ENCODE measurements around the gene TMEM158.

The TMEM158 gene

DNA sequence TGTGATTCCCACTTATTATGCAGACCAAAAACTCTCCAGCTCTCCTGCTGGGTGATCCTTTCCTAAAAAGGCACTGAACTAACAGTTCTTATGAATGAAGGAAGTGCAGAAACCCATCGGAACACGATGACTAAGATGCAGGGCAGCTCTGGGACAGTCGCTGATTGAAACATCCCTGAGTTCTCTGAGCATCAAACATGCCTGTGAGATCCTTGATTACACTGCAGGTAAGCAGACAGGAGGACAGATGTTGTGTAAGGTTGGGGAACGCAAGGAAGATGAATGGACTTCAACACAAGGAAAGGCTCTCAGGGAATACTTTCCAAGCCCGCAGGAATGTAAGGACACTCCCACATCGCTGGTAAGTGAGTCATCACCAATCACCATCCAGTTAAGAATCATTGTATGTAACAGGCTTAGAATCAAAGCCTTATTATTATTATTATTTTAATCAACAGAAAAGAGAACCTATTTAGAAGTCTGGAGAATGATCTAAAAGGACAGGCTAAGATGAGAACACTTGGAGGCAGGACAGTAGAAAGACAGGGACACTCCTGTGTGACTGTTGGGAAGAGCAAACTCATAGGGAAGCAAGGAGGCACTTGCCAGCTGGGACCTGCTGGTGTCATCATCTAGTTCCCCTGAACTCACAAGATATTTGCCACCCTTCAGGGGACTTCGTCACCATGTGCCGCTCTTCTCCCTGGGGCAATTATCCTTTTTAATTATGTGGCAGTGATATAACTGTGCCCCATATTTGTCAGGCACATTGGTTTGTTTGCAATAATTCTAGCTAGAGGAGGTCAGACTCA lies 26.0 kb downstream of the TMEM158 start:
- DNase-seq (ENCODE audit: low read depth) = peak; percentile 76

DNA sequence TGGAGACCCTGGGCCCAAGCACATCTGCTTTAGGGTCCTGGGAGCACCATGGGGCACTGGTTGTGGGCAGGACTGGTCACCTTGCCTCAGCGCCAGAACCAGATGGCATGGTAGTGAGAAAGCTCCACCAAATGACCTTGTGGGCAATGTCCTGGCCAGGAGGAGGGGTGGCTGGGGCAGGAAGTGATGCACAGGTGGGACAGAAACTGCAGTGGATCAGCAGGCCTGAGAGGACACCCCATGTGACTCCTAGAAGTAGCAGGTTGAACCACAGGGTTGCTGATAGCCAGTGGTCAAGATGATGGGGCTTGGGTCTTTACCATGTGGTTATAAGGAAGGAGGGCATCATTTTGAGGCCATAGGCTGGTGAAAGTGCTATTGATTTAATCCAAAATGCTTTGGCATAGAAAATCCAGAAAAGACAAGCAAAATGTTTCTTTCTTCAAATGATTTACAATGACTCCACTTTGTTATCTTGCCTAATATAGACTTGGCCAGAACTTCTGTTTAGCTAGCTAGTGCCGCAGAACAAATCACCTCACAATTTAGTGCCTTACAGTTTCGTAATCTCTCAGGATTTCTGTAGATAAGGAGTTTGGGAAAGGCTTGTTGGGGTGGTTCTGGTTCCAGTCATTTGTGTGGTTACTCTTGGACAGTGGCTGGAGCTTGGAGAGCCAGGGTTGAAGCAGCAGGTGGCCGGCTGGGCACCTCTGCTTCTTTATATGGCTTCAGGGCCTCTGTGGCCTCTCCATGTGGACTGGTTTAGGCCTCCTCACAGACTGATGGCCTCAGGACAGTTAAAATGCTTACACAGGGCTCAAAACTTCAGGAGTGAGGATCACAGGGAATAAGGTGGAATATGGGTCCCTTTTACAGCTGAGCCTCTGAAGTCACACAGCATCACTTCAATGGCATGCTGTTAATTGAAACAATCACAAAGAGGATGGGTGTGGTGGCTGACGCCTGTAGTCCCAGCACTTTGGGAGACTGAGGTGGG lies 27.5 kb downstream of the TMEM158 start:
- no peak for DNase-seq (ENCODE audit: low read depth)

DNA sequence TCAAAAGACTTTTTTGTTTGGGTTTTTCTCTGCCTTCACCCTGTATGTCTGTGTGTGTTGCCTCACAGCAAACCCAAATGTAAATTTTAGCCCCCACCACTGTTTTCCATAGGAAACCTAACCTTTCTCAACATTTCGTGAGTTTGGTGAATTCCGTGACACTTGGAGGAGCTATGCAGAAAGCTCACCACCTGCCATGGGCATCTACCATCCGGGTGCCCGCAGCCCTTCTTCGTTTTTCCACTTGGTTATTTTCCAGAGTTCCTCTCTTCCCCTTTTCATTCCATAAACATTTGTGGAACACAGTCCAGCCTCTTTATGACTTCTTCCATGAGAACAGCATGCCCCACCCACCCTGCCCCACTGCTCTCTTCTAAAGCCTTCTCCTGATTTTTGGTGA lies 31.3 kb downstream of the TMEM158 start:
- no peak for DNase-seq (ENCODE audit: low read depth)

DNA sequence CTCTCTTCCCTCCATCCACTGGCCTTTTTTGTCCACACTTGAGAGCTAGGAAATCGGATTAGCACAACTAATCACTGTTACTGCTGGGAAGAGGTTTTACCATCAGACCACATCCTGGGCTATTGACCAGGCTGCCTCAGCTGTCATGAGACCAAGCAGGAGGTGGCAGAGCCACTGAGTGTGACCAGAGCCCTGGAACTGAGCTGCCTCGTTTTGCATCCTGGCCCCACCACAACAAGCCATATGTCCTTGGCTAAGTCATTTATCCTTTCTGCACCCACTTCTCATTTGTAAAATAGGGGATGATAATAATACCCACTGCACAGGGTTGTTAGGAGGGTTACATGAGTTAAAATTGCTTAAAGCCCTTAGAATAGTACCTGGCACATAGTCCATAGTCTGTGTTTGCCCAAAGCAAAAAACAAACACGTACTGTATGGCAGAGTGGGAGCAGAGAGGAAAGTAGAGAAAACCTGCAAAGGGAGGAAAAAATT lies 34.1 kb downstream of the TMEM158 start:
- DNase-seq (ENCODE audit: low read depth) = no peak

DNA sequence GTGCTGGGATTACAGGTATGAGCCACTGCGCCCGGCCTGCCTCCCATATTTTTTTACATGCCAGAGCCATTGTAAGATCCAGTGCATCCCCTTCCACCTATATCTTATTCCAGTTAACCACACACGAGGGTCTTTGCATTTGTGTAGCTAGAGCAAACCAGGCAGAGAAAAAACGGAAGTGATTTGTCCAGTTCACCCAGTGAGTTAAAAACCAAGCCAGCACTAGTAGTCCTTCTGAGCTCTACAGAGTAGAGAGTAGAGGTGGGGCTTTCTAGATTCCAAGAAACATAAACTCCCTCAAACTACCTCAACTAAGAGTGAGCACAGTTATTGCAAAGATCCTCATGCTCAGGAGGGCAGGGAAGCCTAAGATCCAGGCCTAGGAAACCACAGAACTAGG lies 34.7 kb downstream of the TMEM158 start:
- no peak for DNase-seq (ENCODE audit: low read depth)

DNA sequence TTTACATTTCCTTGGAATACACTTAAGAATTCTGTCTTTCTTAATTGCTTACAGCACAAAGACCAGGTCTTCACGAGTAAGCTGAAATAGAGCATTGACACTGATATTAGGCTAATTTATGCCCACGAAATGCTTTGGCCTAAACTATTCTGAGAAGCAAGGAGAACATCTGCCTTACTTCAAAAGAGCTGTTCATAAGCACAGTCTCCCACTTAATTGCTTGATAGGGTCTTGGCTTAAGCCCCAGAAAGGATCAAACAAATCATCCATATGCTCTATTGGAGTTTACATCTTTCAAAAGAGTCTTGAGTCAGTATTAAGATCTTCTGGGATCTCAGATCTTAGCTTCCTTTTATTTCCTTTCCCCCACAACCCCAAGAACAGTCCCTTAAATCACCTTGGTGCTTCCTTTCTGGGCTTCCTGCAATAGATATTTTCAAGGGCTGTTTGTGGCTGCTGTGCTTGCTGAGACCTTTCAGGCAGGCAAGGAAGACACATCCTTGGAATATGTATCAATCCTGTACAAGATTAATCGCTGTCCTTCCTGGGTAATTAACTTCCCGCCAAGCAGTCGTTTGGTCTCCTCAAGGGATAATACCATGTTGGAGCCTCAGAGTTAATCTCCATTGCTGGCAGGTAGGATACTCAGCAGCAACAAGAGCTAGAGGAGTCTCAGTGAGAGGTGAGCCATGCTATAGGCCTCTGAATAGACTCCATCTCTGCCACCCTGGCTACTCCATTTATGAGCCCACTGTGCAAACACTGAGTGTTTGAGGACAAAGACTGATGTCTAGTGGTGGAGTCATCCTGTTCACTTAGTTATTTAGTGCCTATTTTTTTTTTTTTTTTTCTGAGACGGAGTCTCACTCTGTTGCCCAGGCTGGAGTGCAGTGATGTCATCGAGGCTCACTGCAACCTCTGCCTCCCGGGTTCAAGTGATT lies 37.1 kb downstream of the TMEM158 start:
- no peak for DNase-seq (ENCODE audit: low read depth)

DNA sequence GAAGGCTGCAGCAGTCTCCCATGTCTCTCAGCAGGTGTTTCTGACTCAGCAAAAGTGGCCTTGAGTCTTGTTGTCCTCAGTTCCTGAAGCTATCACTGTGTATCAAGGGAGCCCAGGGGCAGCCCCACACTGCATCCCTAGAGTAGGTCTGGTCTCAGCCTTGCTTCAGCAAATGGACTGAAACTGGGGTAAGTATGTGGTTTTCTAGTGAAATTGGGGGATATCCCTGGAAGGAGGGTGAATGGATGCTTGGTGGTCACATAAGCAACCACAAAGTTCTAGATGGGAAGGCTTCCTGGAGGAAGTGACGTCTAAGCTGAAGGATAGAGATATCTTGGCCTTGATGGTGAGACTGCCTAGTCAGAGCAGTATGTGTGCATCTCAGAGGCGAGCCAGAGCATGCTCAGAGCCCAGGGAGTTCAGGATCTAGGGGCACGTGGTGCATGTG lies 38.4 kb downstream of the TMEM158 start:
- no peak for DNase-seq (ENCODE audit: low read depth)

DNA sequence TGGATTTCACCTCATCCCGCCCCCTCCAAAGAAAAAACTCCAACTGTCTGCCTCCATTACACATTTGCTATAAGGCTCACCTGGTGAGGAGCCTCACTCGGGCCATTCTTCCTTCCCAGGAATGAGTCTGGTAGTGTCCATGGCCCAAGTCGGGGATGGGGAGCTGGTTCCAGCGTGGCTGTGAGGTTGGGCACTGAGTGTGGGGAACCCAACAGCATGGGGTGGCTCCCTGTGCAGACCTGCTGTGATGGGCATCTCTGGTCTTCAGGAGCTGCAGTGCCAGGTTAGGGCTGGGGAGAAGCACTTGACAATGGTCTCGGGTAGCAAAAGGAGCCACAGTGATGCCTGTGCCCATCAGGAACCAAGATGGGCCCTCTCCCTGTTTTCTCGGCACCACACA lies 39.2 kb downstream of the TMEM158 start:
- no peak for DNase-seq (ENCODE audit: low read depth)

DNA sequence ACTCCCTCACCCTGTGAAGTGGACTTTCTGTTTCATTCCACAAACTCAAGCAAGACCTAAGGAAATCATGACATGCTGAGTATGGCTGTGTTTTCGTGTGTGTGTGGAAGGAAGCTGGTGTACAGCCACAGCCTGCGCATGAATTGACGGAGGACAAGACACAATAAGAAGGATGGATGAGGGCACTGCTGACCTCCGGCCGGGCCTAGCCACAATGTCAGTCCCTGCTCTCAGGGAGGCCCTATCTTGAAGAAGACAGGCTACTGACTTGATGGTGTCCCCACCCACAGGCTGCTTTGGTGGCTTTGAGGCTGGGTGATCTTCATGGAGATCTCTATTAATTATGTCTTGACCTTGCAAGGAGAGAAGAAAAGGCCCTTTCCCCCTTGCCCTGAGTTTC lies 40.6 kb downstream of the TMEM158 start:
- no peak for DNase-seq (ENCODE audit: low read depth)

DNA sequence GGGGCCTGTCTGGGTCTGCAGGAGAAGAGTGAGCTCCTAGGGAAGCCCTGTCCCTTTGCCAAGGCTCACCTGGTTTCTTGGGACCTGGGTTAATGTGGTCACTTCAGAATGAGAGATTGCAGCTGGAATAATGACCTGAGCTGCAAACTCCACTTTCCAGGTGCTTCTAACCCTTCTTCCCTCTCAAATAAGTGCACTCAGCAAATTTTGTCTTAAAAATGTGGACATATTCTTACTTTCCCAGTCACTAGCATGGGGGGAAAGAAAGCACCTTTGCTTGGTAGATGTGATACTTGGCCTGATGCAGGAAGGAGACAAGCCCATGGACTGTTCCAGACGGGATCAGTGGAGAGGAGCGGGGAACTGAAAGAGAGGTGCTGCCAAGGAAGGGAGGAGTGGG lies 41.0 kb downstream of the TMEM158 start:
- no peak for DNase-seq (ENCODE audit: low read depth)

DNA sequence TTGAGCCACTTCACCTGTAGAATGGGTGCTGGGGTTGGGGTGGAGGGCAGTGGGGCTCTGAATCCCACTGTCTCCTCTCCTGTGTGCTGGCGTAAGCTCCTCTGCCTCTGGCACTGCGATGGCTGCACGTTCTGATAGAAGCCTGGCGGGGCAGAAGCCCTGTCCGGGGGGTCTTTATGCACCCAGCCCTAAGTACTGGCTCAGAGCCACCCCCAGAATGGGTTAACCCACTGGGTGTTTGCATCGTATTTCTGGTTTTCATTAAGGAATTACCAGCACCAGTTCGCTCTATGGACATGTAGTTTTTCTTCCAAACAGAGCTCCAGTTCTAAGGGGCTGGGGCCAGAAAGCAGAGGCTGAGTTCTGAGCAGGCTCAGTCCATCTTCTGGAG lies 42.2 kb downstream of the TMEM158 start:
- DNase-seq (ENCODE audit: low read depth) = no peak

DNA sequence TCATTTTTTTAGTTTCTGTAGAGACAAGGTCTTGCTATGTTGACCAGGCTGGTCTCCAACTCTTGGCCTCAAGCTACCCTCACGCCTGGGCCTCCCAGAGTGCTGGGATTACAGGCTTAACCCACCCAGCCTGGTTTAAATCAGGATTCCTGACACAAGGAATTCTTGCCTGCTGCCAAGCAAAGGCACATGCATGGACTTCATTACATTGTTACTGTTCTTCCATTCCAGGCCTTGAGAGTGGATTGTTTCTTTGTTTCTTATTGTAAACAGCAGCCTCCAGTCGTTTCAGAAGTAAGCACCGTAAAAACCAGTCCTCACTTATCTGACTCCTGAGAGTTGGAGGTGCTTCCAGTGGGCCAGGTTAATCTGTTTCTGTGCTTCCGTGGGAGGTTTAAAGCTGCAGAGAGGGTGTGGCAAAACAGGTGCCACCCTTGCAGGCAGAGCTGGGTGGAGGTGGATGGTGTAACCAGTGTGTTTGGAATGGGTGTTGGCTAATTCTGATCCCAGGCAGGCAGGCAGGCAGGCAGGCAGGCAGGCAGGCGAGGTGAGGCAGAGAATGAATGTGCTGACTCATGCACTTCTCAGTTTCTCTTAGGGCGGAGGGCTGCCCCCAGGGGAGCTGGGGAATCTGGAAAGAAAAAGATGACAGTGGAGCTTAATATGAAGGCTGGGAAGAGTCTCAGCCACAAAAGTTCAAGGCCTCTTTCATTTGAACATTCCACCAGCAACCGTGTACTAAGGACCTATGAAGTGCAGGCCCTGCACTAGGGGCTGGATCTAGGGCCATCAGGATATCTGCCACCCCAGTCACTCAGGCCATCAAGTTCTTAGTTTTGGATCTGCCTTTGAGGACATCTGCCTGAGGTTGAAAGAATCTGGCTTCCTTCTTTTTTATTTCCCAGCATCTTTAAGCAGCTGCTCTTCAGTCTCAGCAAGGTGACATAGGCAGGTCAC lies 42.9 kb downstream of the TMEM158 start:
- DNase-seq (ENCODE audit: low read depth) = no peak

DNA sequence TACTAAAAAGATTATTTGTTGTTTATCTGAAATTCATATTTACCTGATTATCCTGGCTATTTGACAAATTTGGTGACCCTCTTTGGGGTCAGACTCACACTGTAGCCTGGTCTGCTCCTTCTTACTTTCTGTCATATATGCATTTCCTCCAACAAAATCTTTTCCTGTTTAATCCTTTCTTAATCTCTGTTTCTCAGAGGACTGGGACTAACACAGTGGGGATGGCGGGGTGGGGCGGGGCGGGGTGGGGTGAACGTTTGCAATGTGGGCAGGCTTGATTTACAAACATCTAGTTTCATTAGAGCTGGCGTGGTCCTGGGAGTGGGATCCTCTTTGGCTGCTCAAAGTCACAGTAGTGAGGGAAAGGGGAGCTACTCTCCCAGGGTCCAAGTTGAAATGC lies 44.6 kb downstream of the TMEM158 start:
- DNase-seq (ENCODE audit: low read depth) = no peak

DNA sequence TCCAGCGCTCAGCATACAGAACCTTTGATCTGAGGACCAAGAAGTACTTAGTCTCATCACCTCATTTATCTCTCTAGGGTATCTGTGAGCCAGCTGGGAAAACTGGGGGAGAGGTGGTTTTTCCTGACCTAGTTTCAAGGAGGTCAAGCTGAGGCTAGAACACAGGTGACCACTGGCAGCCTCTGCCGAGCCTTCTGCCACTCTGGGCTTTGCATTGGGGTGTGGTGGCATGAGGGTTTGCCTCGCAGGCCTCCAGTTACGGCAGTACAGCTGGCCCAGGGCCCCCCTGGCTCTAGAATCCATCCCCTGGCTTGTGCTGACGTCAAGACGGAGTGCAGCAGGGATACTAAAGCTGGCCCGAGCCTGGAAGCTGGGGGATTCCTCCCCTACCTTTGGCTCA lies 45.2 kb downstream of the TMEM158 start:
- DNase-seq (ENCODE audit: low read depth) = no peak

DNA sequence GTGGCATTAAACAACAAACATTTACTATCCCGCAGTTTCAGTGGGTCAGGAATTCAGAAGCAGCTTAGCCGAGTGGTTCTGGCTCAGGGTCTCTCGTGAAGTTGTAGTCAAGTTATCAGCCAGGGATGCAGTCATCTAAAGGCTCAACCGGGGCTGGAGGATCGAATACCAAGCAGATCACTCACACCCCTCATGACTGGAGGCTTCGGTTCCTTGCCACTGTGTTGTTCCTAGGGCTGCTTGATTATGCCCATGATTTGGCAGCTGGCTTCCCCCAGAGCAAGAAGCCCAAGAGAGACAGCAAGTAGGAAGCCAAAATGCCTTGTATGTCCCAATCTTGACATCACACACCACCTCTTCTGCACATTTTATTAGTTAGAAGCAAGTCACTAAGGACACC lies 46.0 kb downstream of the TMEM158 start:
- DNase-seq (ENCODE audit: low read depth) = peak; percentile 63

DNA sequence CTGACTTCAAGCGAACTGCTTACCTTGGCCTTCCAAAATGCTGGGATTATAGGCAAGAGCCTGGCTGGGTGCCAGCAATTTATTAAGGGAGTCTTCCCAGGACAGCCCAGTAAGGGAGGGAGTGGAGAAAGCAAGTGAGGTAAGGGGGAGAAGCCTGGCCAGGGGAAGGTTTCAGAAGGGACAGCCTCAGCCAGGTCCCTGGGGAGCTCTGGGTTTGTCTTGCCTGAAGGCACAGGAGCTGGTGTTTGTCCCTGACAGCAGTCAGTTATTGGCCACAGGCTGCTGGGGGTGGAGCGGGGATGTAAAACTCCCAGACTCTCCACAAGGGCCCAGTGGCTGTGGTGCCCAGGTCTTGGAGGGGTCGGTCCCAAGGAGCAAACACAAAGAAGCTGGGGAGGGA lies 46.9 kb downstream of the TMEM158 start:
- no peak for DNase-seq (ENCODE audit: low read depth)

DNA sequence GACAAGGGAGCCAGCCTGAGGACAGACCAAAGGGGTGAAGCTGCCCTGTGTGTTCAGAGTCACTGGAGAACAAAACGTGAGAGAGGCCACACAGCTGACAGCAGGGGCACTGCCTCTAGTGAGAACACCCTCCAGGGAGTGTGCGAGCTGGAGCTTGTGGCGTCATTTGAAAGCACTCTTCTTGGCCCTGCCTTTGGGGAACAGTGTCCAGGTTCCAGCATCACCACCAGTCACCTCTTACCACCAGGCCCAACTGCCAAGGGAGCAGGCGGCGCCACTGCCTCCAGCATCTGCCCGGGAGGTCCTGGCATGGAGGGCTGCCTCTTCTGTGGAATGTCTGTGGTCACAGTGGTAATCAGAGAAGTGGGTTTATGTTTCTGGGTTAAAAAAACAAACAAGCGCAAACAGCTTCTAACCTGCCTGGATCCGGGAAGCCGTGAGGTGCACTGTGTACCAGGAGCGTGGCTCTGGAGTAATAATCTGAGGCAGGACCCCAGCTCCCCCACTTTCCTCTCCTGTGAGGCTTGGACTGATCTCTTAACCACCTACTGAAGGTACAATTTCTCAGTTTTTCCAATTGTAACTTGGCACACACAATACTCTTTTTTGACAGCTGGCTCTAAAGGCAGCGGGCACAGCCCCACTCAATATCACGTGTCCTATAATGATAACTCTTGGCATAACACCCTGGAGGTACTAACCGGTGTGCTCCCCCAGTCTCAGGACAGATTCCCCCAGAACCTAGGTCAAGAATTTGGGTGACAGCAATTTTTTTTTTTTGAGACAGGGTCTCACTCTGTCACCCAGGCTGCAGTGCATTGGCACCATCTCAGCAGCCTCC lies 47.7 kb downstream of the TMEM158 start:
- no peak for DNase-seq (ENCODE audit: low read depth)

DNA sequence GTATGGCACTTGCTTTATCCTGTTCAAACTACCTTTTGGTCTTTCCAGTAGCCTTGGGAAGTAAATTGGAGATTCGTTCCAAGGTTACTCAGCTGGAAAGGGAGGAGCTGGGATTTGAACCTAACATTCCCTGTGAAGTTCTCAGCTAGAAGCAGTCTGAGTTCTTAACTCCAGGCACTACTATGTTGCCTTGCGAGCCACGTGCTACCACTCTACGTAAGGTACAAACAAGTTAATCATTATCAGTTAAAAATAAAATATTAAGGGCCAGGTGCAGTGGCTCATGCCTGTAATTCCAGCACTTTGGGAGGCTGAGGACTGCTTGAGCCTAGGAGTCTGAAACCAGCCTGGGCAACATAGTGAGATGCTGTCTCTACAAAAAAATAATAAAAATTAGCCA lies 49.2 kb downstream of the TMEM158 start:
- DNase-seq (ENCODE audit: low read depth) = no peak

Measured in non-pigmented ciliary epithelial cell (primary cell).